K562 (cell line): Measurements from ENCODE around the gene ISG20L2. TPM values are rescaled to one million over a fixed set of nuclear protein-coding genes. Genes with fewer than 3 reads are reported as not detected.
A peak's percentile ranks its signal among the peaks of the same experiment; 100 is the strongest.

Experiments used
- ADNP ChIP-seq: fragments of 200-800 bp; sonication (Bioruptor generic); IDR thresholded peaks from 2 replicates; pipeline ENCODE4 v1.6.1; 2016; ENCODE audit warnings: missing genetic modification characterization, missing compliant biosample characterization
- CEBPB ChIP-seq: fragments of 450-650 bp; IDR thresholded peaks from 2 replicates; pipeline ENCODE4 v1.6.1; 2016; ENCODE audit warnings: missing genetic modification characterization, missing compliant biosample characterization
- HDAC6 ChIP-seq: IDR thresholded peaks from 2 replicates; pipeline ENCODE4 v1.6.1; 2012; ENCODE audit warnings: low read depth, mild to moderate bottlenecking, control low read depth, inconsistent platforms, low read length, moderate library complexity
- MNT ChIP-seq, 2 experiments: fragments of 450-650 bp; conservative IDR thresholded peaks; 2 replicates each; pipeline ENCODE4 v1.6.1; 2017; ENCODE audit warnings: mild to moderate bottlenecking in 2 of 2, moderate library complexity in 2 of 2
- MTA3 ChIP-seq: fragments of 450-650 bp; formaldehyde crosslinking; IDR thresholded peaks from 2 replicates; pipeline ENCODE4 v1.6.1; 2017; ENCODE audit warnings: mild to moderate bottlenecking, borderline replicate concordance
- MXI1 ChIP-seq: IDR thresholded peaks from 2 replicates; pipeline ENCODE4 v1.6.1; 2011; ENCODE audit warnings: low read depth, mild to moderate bottlenecking, improper control_type of control experiment, low read length
- NFRKB ChIP-seq: fragments of 450-650 bp; IDR thresholded peaks from 2 replicates; pipeline ENCODE4 v1.6.1; 2016; ENCODE audit warnings: low read depth
- POLR2G ChIP-seq: fragments of 200-400 bp; formaldehyde crosslinking; IDR thresholded peaks from 2 replicates; pipeline ENCODE4 v1.6.1; 2017; ENCODE audit warnings: low read depth, mild to moderate bottlenecking, antibody characterized with exemption, low read length, moderate library complexity
- POLR3G ChIP-seq: IDR thresholded peaks from 2 replicates; pipeline ENCODE4 v1.6.1; 2011; ENCODE audit not compliant: insufficient read length, insufficient replicate concordance; ENCODE audit errors: extremely low read depth
- PTBP1 ChIP-seq: fragments of 200-400 bp; formaldehyde crosslinking; IDR thresholded peaks from 2 replicates; pipeline ENCODE4 v1.6.1; 2017; ENCODE audit warnings: low read depth, low read length
- TEAD1 ChIP-seq, 2 experiments: fragments of 450-650 bp in 1 of 2; sonication (generic) in 1 of 2; formaldehyde crosslinking; IDR thresholded peaks; 2 replicates each; pipeline versions ENCODE4 v1.4.0 to v1.8.0; 2020 to 2022; ENCODE audit warnings: mild to moderate bottlenecking in 2 of 2, missing genetic modification reagents in 1 of 2
- ZNF165 ChIP-seq: fragments of 250-450 bp; sonication (Bioruptor Pico); IDR thresholded peaks from 2 replicates; pipeline ENCODE4 v1.4.0; 2020; ENCODE audit warnings: borderline replicate concordance
- ZNF398 ChIP-seq: fragments of 250-450 bp; sonication (Bioruptor Pico); IDR thresholded peaks from 2 replicates; pipeline ENCODE4 v1.8.0; 2021; ENCODE audit warnings: moderate library complexity, mild to moderate bottlenecking, inconsistent platforms
- ZNF431 ChIP-seq: sonication (generic); formaldehyde crosslinking; IDR thresholded peaks from 2 replicates; pipeline ENCODE4 v1.8.0; 2022; ENCODE audit warnings: mild to moderate bottlenecking, missing genetic modification reagents
- ZNF511 ChIP-seq: sonication (generic); formaldehyde crosslinking; IDR thresholded peaks from 2 replicates; pipeline ENCODE4 v1.8.0; 2022; ENCODE audit warnings: mild to moderate bottlenecking, missing genetic modification reagents
- polyA plus RNA-seq, 8 experiments: library from polyadenylated mRNA; depleted of rRNA in 4 of 8; stranded (reverse) in 5 of 8; unstranded in 3 of 8; fragments of >200 nt; fragmentation: Nextera tagmentation in 2 of 8; fragmentation: Illumina TruSeq in 1 of 8; extraction: Ambion mirVana in 2 of 8; extraction: Trizol in 1 of 8; gene quantifications; 2 replicates each; pipeline versions ENCODE4 v1.2.1 to v1.2.3, GENCODE V29; 2011 to 2014; ENCODE audit warnings: inconsistent platforms in 1 of 8, missing spikeins in 1 of 8
- total RNA-seq, 7 experiments: library from RNA; depleted of rRNA in 6 of 7; stranded (reverse); fragments of >200 nt in 6 of 7; fragmentation: Illumina TruSeq in 2 of 7; extraction: Trizol in 2 of 7; gene quantifications; 2 replicates each; pipeline versions ENCODE4 v1.2.1 to v1.2.3, GENCODE V29; 2011 to 2021; ENCODE audit warnings: low replicate concordance in 1 of 7

ISG20L2 gene
- total and polyA plus RNA-seq, 9 of the 15 experiments (the other 6 are each of a cell fraction or from before 2014, with no cell fraction given): 21.3 to 130 (median 50.3) TPM

GRCh38 chr1:156767879-156768604, 39.5 kb upstream of the ISG20L2 start (continued):
- no peak for TF ChIP-seq PTBP1
- TF ChIP-seq CEBPB: 0 out of 2 replicates have a peak, but pooled peaks have one; percentile 6
- no peak for TF ChIP-seq ZNF398 (CRISPR knock-in tag)
- no peak for TF ChIP-seq ZNF165 (CRISPR knock-in tag)
- TF ChIP-seq ADNP: no peak
- TF ChIP-seq POLR2G: peak; percentile 12; the same call in 1 of the 2 replicates
- TF ChIP-seq MXI1: peak; percentile 31
- TF ChIP-seq POLR3G: no peak
- 0 out of 2 replicates have a peak, but pooled peaks have one; percentile 4 for TF ChIP-seq MTA3
- TF ChIP-seq HDAC6: no peak
- TF ChIP-seq TEAD1 (CRISPR knock-in tag; IDR thresholded peaks at IDR 0.05): peak in 1 of 2 experiments; percentile 49; a peak in 1 of 4 replicates
- TF ChIP-seq ZNF511 (CRISPR knock-in tag): 0 out of 2 replicates have a peak, but pooled peaks have one; percentile 9
- TF ChIP-seq ZNF431 (CRISPR knock-in tag): 0 out of 2 replicates have a peak, but pooled peaks have one; percentile 7
- TF ChIP-seq MNT (conservative IDR thresholded peaks at IDR 0.05): peak in 1 of 2 experiments; percentile 54; a peak in 3 of 4 replicates
- TF ChIP-seq NFRKB: no peak
